ENCODE measurements around the gene LGI2.

The LGI2 gene

GRCh38 chr4:24992968-24993367 lies 37.8 kb downstream of the LGI2 start:
- DNase-seq, result no peak

GRCh38 chr4:24991015-24991414 lies 39.7 kb downstream of the LGI2 start:
- DNase-seq, result no peak

- DNase-seq, result no peak
These were observed 41.4 kb downstream of the LGI2 start for GRCh38 chr4:24989327-24989726.

- peak; percentile 65 to 66 for DNase-seq
These were observed 42.0 kb downstream of the LGI2 start for GRCh38 chr4:24988776-24989175.

- DNase-seq, result peak in 1 of 2 experiments; percentile 11
These were observed 45.9 kb downstream of the LGI2 start for GRCh38 chr4:24984602-24985532.

GRCh38 chr4:24980740-24981139 lies 50.0 kb downstream of the LGI2 start:
- no peak for DNase-seq

GRCh38 chr4:24980064-24980690 lies 50.6 kb downstream of the LGI2 start:
- DNase-seq, result peak; percentile 83 to 93

GRCh38 chr4:24979554-24979953 lies 51.2 kb downstream of the LGI2 start:
- DNase-seq, result peak; percentile 95 to 96

GRCh38 chr4:24978291-24979075 lies 52.3 kb downstream of the LGI2 start:
- DNase-seq, result peak; percentile 53 to 64

- peak; percentile 70 to 72 for DNase-seq
These were observed 55.2 kb downstream of the LGI2 start for GRCh38 chr4:24975510-24975909.

- DNase-seq, result peak; percentile 53 to 72
These were observed 56.8 kb downstream of the LGI2 start for GRCh38 chr4:24973747-24974601.

- DNase-seq, result no peak
These were observed 57.4 kb downstream of the LGI2 start for GRCh38 chr4:24973404-24973746.

- no peak for DNase-seq
These were observed 59.6 kb downstream of the LGI2 start for GRCh38 chr4:24971192-24971591.

- DNase-seq, result no peak
These were observed 60.1 kb downstream of the LGI2 start for GRCh38 chr4:24970635-24971034.

GRCh38 chr4:24970191-24970590 lies 60.6 kb downstream of the LGI2 start:
- no peak for DNase-seq

GRCh38 chr4:24969486-24969885 lies 61.3 kb downstream of the LGI2 start:
- no peak for DNase-seq

GRCh38 chr4:24968992-24969391 lies 61.8 kb downstream of the LGI2 start:
- no peak for DNase-seq

GRCh38 chr4:24968278-24968677 lies 62.5 kb downstream of the LGI2 start:
- no peak for DNase-seq

GRCh38 chr4:24967346-24967745 lies 63.4 kb downstream of the LGI2 start:
- DNase-seq, result no peak

GRCh38 chr4:24966076-24966475 lies 64.7 kb downstream of the LGI2 start:
- DNase-seq, result no peak

GRCh38 chr4:24965627-24966026 lies 65.1 kb downstream of the LGI2 start:
- DNase-seq, result no peak

- no peak for DNase-seq
These were observed 67.5 kb downstream of the LGI2 start for GRCh38 chr4:24963277-24963676.

- DNase-seq, result no peak
These were observed 72.9 kb downstream of the LGI2 start for GRCh38 chr4:24957886-24958285.
